Stomach smooth muscle (tissue), 2 donors: Measurements from ENCODE around the gene SMS.

Experiments
- H3K27ac ChIP-seq: one replicate; pipeline ENCODE4 v1.7.0; 2013; ENCODE audit warnings: mild to moderate bottlenecking, low read length, inconsistent platforms
- H3K27me3 ChIP-seq, 2 donors: one replicate each; pipeline ENCODE4 v1.7.0; 2013; ENCODE audit warnings: low read length in 2 of 2; ENCODE audit not compliant: insufficient read depth in 2 of 2, control insufficient read depth in 1 of 2
- H3K36me3 ChIP-seq, 2 donors: one replicate each; pipeline ENCODE4 v1.7.0; 2013; ENCODE audit warnings: low read length in 2 of 2; ENCODE audit not compliant: control insufficient read depth in 2 of 2, insufficient read depth in 2 of 2
- H3K4me1 ChIP-seq: one replicate; pipeline ENCODE4 v1.7.0; 2013; ENCODE audit warnings: low read length; ENCODE audit not compliant: control insufficient read depth, insufficient read depth
- H3K4me3 ChIP-seq, 2 donors: one replicate each; pipeline ENCODE4 v1.7.0; 2013; ENCODE audit warnings: low read length in 2 of 2
- H3K9ac ChIP-seq, 2 donors: one replicate each; pipeline ENCODE4 v1.7.0; 2013; ENCODE audit warnings: low read length in 2 of 2, mild to moderate bottlenecking in 1 of 2
- H3K9me3 ChIP-seq, 2 donors: one replicate each; pipeline ENCODE4 v1.7.0; 2013; ENCODE audit warnings: low read length in 2 of 2; ENCODE audit not compliant: control insufficient read depth in 2 of 2
- donor health status: healthy.
- donor health status: Pancreatic carcinoma.

The SMS gene

GRCh38 chrX:21963269-21963668 lies 22.8 kb downstream of the SMS start:
- Histone ChIP-seq H3K4me1 (peaks cover 28% of the 10 kb centered on the region), H3K9me3 (no peaks in the 10 kb centered on the region), H3K4me3 (no peak overlapping the region), H3K27ac (peak overlapping the region; percentile 18), H3K9ac (no peak overlapping the region), H3K27me3 (peaks cover 0 to 8% of the 10 kb centered on the region in 2 donors), H3K36me3 (peaks cover 0 to 2% of the 10 kb centered on the region in 2 donors)

DNA sequence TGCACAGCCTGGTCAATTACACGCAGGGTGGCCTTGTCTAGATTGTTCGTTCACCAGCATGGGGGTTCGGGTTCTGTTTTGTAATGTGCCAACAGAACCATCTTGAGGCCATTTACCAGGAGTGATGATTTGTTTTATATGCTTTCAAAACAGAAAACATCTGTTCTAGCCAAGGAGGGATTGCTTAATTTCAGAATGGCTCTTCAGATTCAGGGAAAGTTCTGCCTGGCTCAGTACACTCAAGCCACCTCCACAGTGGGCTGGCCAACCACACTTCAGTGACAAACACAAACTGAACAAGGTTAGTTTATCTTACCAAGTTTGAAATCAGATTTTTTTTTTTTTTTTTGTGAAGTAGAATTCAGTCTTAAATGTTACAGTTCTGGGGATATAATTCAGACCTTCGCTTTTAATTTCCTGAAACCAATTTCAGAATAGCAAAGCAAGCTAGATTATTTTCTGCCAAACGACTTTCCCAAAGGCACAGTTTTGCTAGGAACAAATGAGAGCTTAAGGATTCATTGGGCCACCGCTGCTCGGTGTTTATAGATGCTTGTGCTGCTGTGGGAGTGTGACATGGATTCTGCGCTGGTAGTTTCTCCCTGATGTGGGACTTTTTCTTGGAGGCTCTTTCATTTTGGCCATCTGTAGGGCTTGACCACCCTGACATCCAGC lies 23.4 kb downstream of the SMS start:
- H3K27ac ChIP-seq: peak overlapping the region; percentile 18
- no peak overlapping the region for H3K4me3 ChIP-seq
- no peaks in the 10 kb centered on the region for H3K9me3 ChIP-seq
- peaks cover 0 to 8% of the 10 kb centered on the region in 2 donors for H3K27me3 ChIP-seq
- peaks cover 0 to 2% of the 10 kb centered on the region in 2 donors for H3K36me3 ChIP-seq
- no peak overlapping the region for H3K9ac ChIP-seq
- H3K4me1 ChIP-seq: peaks cover 28% of the 10 kb centered on the region

GRCh38 chrX:21966866-21967265 lies 26.4 kb downstream of the SMS start:
- H3K27me3 ChIP-seq: peaks cover 0 to 9% of the 10 kb centered on the region in 2 donors
- H3K36me3 ChIP-seq: peaks cover 0 to 2% of the 10 kb centered on the region in 2 donors

GRCh38 chrX:21968333-21968732 lies 27.8 kb downstream of the SMS start:
- Histone ChIP-seq H3K36me3 (peaks cover 0 to 2% of the 10 kb centered on the region in 2 donors), H3K4me1 (peaks cover 14% of the 10 kb centered on the region), H3K27ac (no peak overlapping the region), H3K4me3 (no peak overlapping the region), H3K9ac (no peak overlapping the region), H3K9me3 (no peaks in the 10 kb centered on the region), H3K27me3 (peaks cover 0 to 9% of the 10 kb centered on the region in 2 donors)

More at GRCh38 chrX:21966866-21967265, 26.4 kb downstream of the SMS start:
- no peak overlapping the region for H3K9ac ChIP-seq
- H3K4me1 ChIP-seq: peaks cover 12% of the 10 kb centered on the region
- no peak overlapping the region for H3K27ac ChIP-seq
- no peak overlapping the region for H3K4me3 ChIP-seq
- no peaks in the 10 kb centered on the region for H3K9me3 ChIP-seq

DNA sequence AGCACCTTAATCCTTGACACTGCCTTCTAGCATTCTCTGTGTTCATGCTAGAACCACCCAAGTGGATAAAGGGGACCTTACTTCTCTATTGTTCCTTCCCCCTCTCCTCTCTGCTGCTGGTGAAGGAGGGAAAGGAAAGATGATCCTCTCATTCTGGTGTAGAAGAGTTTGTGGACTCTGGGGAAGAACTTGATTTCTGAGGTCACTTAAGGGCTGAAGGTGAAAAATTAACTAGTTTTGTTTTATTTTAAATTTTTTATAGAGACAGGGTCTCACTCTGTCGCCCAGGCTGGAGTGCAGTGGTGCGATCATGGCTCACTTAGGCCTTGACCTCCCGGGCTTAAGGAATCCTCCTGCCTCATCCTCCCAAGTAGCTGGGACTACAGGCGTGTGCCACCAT lies 29.8 kb downstream of the SMS start:
- Histone ChIP-seq H3K9ac (no peak overlapping the region), H3K4me3 (no peak overlapping the region), H3K27ac (no peak overlapping the region), H3K36me3 (peaks cover 0 to 2% of the 10 kb centered on the region in 2 donors), H3K27me3 (peaks cover 0 to 8% of the 10 kb centered on the region in 2 donors), H3K9me3 (no peaks in the 10 kb centered on the region), H3K4me1 (peaks cover 6% of the 10 kb centered on the region)

DNA sequence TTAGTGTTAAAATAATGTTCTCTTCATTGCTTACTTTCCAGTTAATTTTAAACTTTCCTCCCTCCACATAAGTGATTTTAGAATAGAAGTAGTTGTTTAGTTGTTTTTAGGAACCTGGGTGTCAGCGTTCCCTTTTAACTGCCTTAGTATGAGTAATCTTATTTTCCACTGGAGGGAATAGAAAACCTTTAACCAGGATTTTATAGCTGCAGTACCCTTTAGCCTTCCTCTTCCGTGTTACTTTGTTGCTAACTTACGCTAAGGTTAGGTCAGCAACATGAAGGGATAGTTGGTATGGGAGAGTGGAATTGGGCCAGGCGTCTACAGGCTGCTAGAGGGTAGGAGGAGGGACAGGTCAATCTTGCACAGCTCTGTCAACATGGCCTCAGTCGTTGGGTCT lies 31.5 kb downstream of the SMS start:
- Histone ChIP-seq H3K27me3 (peaks cover 0 to 9% of the 10 kb centered on the region in 2 donors), H3K36me3 (peaks cover 0 to 2% of the 10 kb centered on the region in 2 donors), H3K4me1 (peaks cover 6% of the 10 kb centered on the region), H3K4me3 (no peak overlapping the region), H3K9ac (no peak overlapping the region), H3K27ac (no peak overlapping the region), H3K9me3 (no peaks in the 10 kb centered on the region)

GRCh38 chrX:21972721-21973120 lies 32.2 kb downstream of the SMS start:
- Histone ChIP-seq H3K27ac (no peak overlapping the region), H3K9ac (no peak overlapping the region), H3K4me1 (peaks cover 6% of the 10 kb centered on the region), H3K27me3 (peaks cover 0 to 6% of the 10 kb centered on the region in 2 donors), H3K9me3 (no peaks in the 10 kb centered on the region), H3K36me3 (no peaks in the 10 kb centered on the region), H3K4me3 (no peak overlapping the region)

DNA sequence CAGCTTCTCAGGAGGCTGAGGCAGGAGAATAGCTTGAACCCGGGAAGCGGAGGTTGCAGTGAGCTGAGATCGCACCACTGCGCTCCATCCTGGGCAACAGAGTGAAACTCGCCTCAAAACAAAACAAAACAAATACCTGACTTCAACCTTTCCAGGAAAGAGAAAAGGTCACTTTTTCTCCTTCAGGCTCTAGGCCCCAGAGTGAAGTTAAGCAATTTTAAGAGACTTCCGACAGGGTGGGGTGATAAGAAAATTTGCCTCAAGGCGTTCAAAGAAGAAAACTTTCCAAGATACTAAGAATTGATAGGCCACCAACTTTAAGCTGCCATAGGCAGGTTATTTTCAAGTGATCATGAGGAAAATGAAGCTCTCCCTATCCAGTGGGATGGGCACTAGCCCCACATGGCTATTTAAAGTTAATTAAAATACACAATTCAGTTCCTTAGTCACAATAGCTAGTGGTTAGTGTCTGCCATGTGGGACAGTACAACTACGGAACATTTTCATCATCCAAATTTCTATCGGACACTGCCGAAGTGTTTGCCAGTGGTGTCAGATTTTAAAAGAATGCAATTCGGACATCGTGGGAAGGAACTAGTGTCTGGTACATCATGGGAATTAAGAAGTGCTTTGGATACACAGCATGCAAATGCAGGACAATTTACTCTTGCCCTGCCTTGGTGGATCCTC lies 33.0 kb downstream of the SMS start:
- Histone ChIP-seq H3K27me3 (peaks cover 0 to 6% of the 10 kb centered on the region in 2 donors), H3K9me3 (no peaks in the 10 kb centered on the region), H3K4me3 (no peak overlapping the region), H3K4me1 (peaks cover 6% of the 10 kb centered on the region), H3K27ac (no peak overlapping the region), H3K36me3 (no peaks in the 10 kb centered on the region), H3K9ac (no peak overlapping the region)

DNA sequence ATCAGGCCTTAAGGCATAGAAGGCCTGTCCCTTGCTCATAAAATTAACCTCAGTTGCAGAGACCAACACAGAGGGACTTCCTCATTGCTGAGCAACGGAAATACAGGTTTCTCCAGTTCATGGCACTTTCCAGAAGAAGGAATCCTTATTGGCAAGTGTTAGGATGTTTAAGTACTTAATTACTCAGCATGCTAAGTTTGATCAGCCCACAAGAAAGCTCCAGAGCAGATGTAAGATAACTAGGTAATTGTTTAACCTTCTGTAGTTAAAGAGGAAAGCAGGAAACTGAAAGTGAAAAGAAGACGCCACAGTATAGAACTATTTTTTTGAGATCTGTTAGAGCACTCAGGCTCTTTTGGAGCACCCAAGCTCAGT lies 33.5 kb downstream of the SMS start:
- Histone ChIP-seq H3K4me3 (no peak overlapping the region), H3K27ac (no peak overlapping the region), H3K9ac (no peak overlapping the region), H3K36me3 (no peaks in the 10 kb centered on the region), H3K4me1 (peaks cover 6% of the 10 kb centered on the region), H3K9me3 (no peaks in the 10 kb centered on the region), H3K27me3 (peaks cover 0 to 6% of the 10 kb centered on the region in 2 donors)

- H3K27ac ChIP-seq: peak overlapping the region; percentile 38
- H3K4me1 ChIP-seq: peaks cover 6% of the 10 kb centered on the region
- H3K27me3 ChIP-seq: peaks cover 0 to 3% of the 10 kb centered on the region in 2 donors
- no peak overlapping the region for H3K9ac ChIP-seq
- H3K9me3 ChIP-seq: no peaks in the 10 kb centered on the region
- no peaks in the 10 kb centered on the region for H3K36me3 ChIP-seq
- H3K4me3 ChIP-seq: no peak overlapping the region
Observed at GRCh38 chrX:21975242-21975641, 34.7 kb downstream of the SMS start.

GRCh38 chrX:21975812-21976211 lies 35.3 kb downstream of the SMS start:
- no peaks in the 10 kb centered on the region for H3K36me3 ChIP-seq
- H3K9ac ChIP-seq: no peak overlapping the region
- H3K27me3 ChIP-seq: peaks cover 0 to 3% of the 10 kb centered on the region in 2 donors
- no peaks in the 10 kb centered on the region for H3K9me3 ChIP-seq
- H3K4me1 ChIP-seq: peaks cover 6% of the 10 kb centered on the region
- peak overlapping the region; percentile 38 for H3K27ac ChIP-seq
- peak overlapping the region in 1 of 2 donors; percentile 16 for H3K4me3 ChIP-seq
